ENCODE results near the gene MBP.

Gene MBP

GRCh38 chr18:77073336-77074093 lies 59.1 kb downstream of the MBP start:
- 95% methylated on average over 3 of the region's 9 CpGs for WGBS (ENCODE audit: insufficient coverage)
- no peaks in the 10 kb centered on the region for H3K27me3 ChIP-seq (replicated peaks in 2 of 5; ENCODE audit: control insufficient read depth in 4 of 5, insufficient read depth in 5 of 5, low read length in 4 of 5)
- no peaks in the 10 kb centered on the region for H3K9me3 ChIP-seq (ENCODE audit: control extremely low read depth in 1 of 5, control insufficient read depth in 4 of 5, insufficient read depth in 2 of 5, low read depth in 1 of 5, low read length in 4 of 5)
- ChIA-PET POLR2A (no interaction called here), CTCF (interaction anchor here (0.8 to 10.2 kb wide), 9 partner anchors 9 to 139 kb away, joined by 3 to 90 read pairs (median 6); no protein-coding TSS in a partner anchor)
- DNase-seq: no peak
- no peak overlapping the region for H3K4me3 ChIP-seq (ENCODE audit: control insufficient read depth in 1 of 7, extremely low read depth in 1 of 7, insufficient read depth in 4 of 7, low read depth in 2 of 7, low read length in 6 of 7)
- H3K4me1 ChIP-seq (ENCODE audit: control extremely low read depth in 1 of 4, control insufficient read depth in 4 of 4, insufficient read depth in 4 of 4, low read length in 3 of 4): peaks cover 9 to 38% (median 24%) of the 10 kb centered on the region in 4 experiments
- peaks cover 0 to 50% (median 12%) of the 10 kb centered on the region in 4 experiments for H3K36me3 ChIP-seq (ENCODE audit: control insufficient read depth in 4 of 4, insufficient read depth in 4 of 4, low read length in 3 of 4)
- H3K27ac ChIP-seq (ENCODE audit: insufficient read depth in 1 of 2, low read depth in 1 of 2, low read length in 2 of 2, poor library complexity in 1 of 2, severe bottlenecking in 2 of 2): no peak overlapping the region

GRCh38 chr18:77072566-77072965 lies 60.0 kb downstream of the MBP start:
- CTCF ChIA-PET: interaction anchor here (0.8 to 10.2 kb wide), 10 partner anchors 8 to 69 kb away, joined by 3 to 90 read pairs (median 6); no protein-coding TSS in a partner anchor
- Histone ChIP-seq H3K4me3 (ENCODE audit: control insufficient read depth in 1 of 7, extremely low read depth in 1 of 7, insufficient read depth in 4 of 7, low read depth in 2 of 7, low read length in 6 of 7) (no peak overlapping the region), H3K27me3 (replicated peaks in 2 of 5; ENCODE audit: control insufficient read depth in 4 of 5, insufficient read depth in 5 of 5, low read length in 4 of 5) (no peaks in the 10 kb centered on the region), H3K9me3 (ENCODE audit: control extremely low read depth in 1 of 5, control insufficient read depth in 4 of 5, insufficient read depth in 2 of 5, low read depth in 1 of 5, low read length in 4 of 5) (no peaks in the 10 kb centered on the region), H3K4me1 (ENCODE audit: control extremely low read depth in 1 of 4, control insufficient read depth in 4 of 4, insufficient read depth in 4 of 4, low read length in 3 of 4) (peaks cover 15 to 47% (median 31%) of the 10 kb centered on the region in 4 experiments), H3K36me3 (ENCODE audit: control insufficient read depth in 4 of 4, insufficient read depth in 4 of 4, low read length in 3 of 4) (peaks cover 0 to 41% (median 9%) of the 10 kb centered on the region in 4 experiments), H3K27ac (ENCODE audit: insufficient read depth in 1 of 2, low read depth in 1 of 2, low read length in 2 of 2, poor library complexity in 1 of 2, severe bottlenecking in 2 of 2) (peak overlapping the region in 1 of 2 experiments; percentile 50)
- WGBS (ENCODE audit: insufficient coverage): 98% methylated on average over 7 of the region's 7 CpGs
- POLR2A ChIA-PET: no interaction called here
- no peak for DNase-seq

- Histone ChIP-seq H3K27ac (ENCODE audit: insufficient read depth in 1 of 2, low read depth in 1 of 2, low read length in 2 of 2, poor library complexity in 1 of 2, severe bottlenecking in 2 of 2) (no peak overlapping the region), H3K9me3 (ENCODE audit: control extremely low read depth in 1 of 5, control insufficient read depth in 4 of 5, insufficient read depth in 2 of 5, low read depth in 1 of 5, low read length in 4 of 5) (no peaks in the 10 kb centered on the region), H3K4me3 (ENCODE audit: control insufficient read depth in 1 of 7, extremely low read depth in 1 of 7, insufficient read depth in 4 of 7, low read depth in 2 of 7, low read length in 6 of 7) (no peak overlapping the region), H3K4me1 (ENCODE audit: control extremely low read depth in 1 of 4, control insufficient read depth in 4 of 4, insufficient read depth in 4 of 4, low read length in 3 of 4) (peaks cover 21 to 50% (median 37%) of the 10 kb centered on the region in 4 experiments), H3K27me3 (replicated peaks in 2 of 5; ENCODE audit: control insufficient read depth in 4 of 5, insufficient read depth in 5 of 5, low read length in 4 of 5) (no peaks in the 10 kb centered on the region), H3K36me3 (ENCODE audit: control insufficient read depth in 4 of 4, insufficient read depth in 4 of 4, low read length in 3 of 4) (peaks cover 0 to 38% (median 9%) of the 10 kb centered on the region in 4 experiments)
- WGBS (ENCODE audit: insufficient coverage): 93% methylated on average over 9 of the region's 10 CpGs
- ChIA-PET CTCF (interaction anchor here (0.9 to 10.2 kb wide), 9 partner anchors 9 to 68 kb away, joined by 3 to 90 read pairs (median 6); no protein-coding TSS in a partner anchor), POLR2A (no interaction called here)
- no peak for DNase-seq
Measured at GRCh38 chr18:77071711-77072292, 60.8 kb downstream of the MBP start.

GRCh38 chr18:77071061-77071460 lies 61.5 kb downstream of the MBP start:
- CTCF ChIA-PET: interaction anchor here (0.9 to 10.2 kb wide), 9 partner anchors 8 to 141 kb away, joined by 3 to 90 read pairs (median 9); no protein-coding TSS in a partner anchor
- peaks cover 2 to 37% (median 8%) of the 10 kb centered on the region in 4 experiments for H3K36me3 ChIP-seq (ENCODE audit: control insufficient read depth in 4 of 4, insufficient read depth in 4 of 4, low read length in 3 of 4)
- no peaks in the 10 kb centered on the region for H3K9me3 ChIP-seq (ENCODE audit: control extremely low read depth in 1 of 5, control insufficient read depth in 4 of 5, insufficient read depth in 2 of 5, low read depth in 1 of 5, low read length in 4 of 5)
- POLR2A ChIA-PET: interaction anchor here (0.6 kb wide), 1 partner anchor 44 kb away, joined by 3 read pairs; no protein-coding TSS in a partner anchor
- H3K27ac ChIP-seq (ENCODE audit: insufficient read depth in 1 of 2, low read depth in 1 of 2, low read length in 2 of 2, poor library complexity in 1 of 2, severe bottlenecking in 2 of 2): no peak overlapping the region
- no peak for DNase-seq
- no peak overlapping the region for H3K4me3 ChIP-seq (ENCODE audit: control insufficient read depth in 1 of 7, extremely low read depth in 1 of 7, insufficient read depth in 4 of 7, low read depth in 2 of 7, low read length in 6 of 7)
- no peaks in the 10 kb centered on the region for H3K27me3 ChIP-seq (replicated peaks in 2 of 5; ENCODE audit: control insufficient read depth in 4 of 5, insufficient read depth in 5 of 5, low read length in 4 of 5)
- 100% methylated on average over 1 of the region's 2 CpGs for WGBS (ENCODE audit: insufficient coverage)
- H3K4me1 ChIP-seq (ENCODE audit: control extremely low read depth in 1 of 4, control insufficient read depth in 4 of 4, insufficient read depth in 4 of 4, low read length in 3 of 4): peaks cover 29 to 58% (median 43%) of the 10 kb centered on the region in 4 experiments

- H3K27ac ChIP-seq (ENCODE audit: insufficient read depth in 1 of 2, low read depth in 1 of 2, low read length in 2 of 2, poor library complexity in 1 of 2, severe bottlenecking in 2 of 2): peak overlapping the region in 1 of 2 experiments; percentile 49
- H3K4me1 ChIP-seq (ENCODE audit: control extremely low read depth in 1 of 4, control insufficient read depth in 4 of 4, insufficient read depth in 4 of 4, low read length in 3 of 4): peaks cover 32 to 62% (median 47%) of the 10 kb centered on the region in 4 experiments
- no peaks in the 10 kb centered on the region for H3K9me3 ChIP-seq (ENCODE audit: control extremely low read depth in 1 of 5, control insufficient read depth in 4 of 5, insufficient read depth in 2 of 5, low read depth in 1 of 5, low read length in 4 of 5)
- no peak overlapping the region for H3K4me3 ChIP-seq (ENCODE audit: control insufficient read depth in 1 of 7, extremely low read depth in 1 of 7, insufficient read depth in 4 of 7, low read depth in 2 of 7, low read length in 6 of 7)
- ChIA-PET CTCF (interaction anchor here (0.9 to 10.2 kb wide), 9 partner anchors 12 to 141 kb away, joined by 3 to 90 read pairs (median 9); no protein-coding TSS in a partner anchor), POLR2A (interaction anchor here (0.6 kb wide), 1 partner anchor 45 kb away, joined by 3 read pairs; no protein-coding TSS in a partner anchor)
- peaks cover 3 to 34% (median 8%) of the 10 kb centered on the region in 4 experiments for H3K36me3 ChIP-seq (ENCODE audit: control insufficient read depth in 4 of 4, insufficient read depth in 4 of 4, low read length in 3 of 4)
- 97% methylated on average over 12 of the region's 16 CpGs for WGBS (ENCODE audit: insufficient coverage)
- no peaks in the 10 kb centered on the region for H3K27me3 ChIP-seq (replicated peaks in 2 of 5; ENCODE audit: control insufficient read depth in 4 of 5, insufficient read depth in 5 of 5, low read length in 4 of 5)
- DNase-seq: no peak
Measured at GRCh38 chr18:77070627-77071026, 62.0 kb downstream of the MBP start.

GRCh38 chr18:77069931-77070330 lies 62.7 kb downstream of the MBP start:
- H3K4me3 ChIP-seq (ENCODE audit: control insufficient read depth in 1 of 7, extremely low read depth in 1 of 7, insufficient read depth in 4 of 7, low read depth in 2 of 7, low read length in 6 of 7): no peak overlapping the region
- no peak for DNase-seq
- H3K27me3 ChIP-seq (replicated peaks in 2 of 5; ENCODE audit: control insufficient read depth in 4 of 5, insufficient read depth in 5 of 5, low read length in 4 of 5): no peaks in the 10 kb centered on the region
- CTCF ChIA-PET: interaction anchor here (0.9 to 10.2 kb wide), 13 partner anchors 12 to 142 kb away, joined by 3 to 90 read pairs (median 7); no protein-coding TSS in a partner anchor
- peak overlapping the region in 1 of 2 experiments; percentile 49 for H3K27ac ChIP-seq (ENCODE audit: insufficient read depth in 1 of 2, low read depth in 1 of 2, low read length in 2 of 2, poor library complexity in 1 of 2, severe bottlenecking in 2 of 2)
- peaks cover 36 to 69% (median 53%) of the 10 kb centered on the region in 4 experiments for H3K4me1 ChIP-seq (ENCODE audit: control extremely low read depth in 1 of 4, control insufficient read depth in 4 of 4, insufficient read depth in 4 of 4, low read length in 3 of 4)
- peaks cover 2 to 27% (median 5%) of the 10 kb centered on the region in 4 experiments for H3K36me3 ChIP-seq (ENCODE audit: control insufficient read depth in 4 of 4, insufficient read depth in 4 of 4, low read length in 3 of 4)
- POLR2A ChIA-PET: no interaction called here
- WGBS (ENCODE audit: insufficient coverage): 94% methylated on average over 9 of the region's 13 CpGs
- no peaks in the 10 kb centered on the region for H3K9me3 ChIP-seq (ENCODE audit: control extremely low read depth in 1 of 5, control insufficient read depth in 4 of 5, insufficient read depth in 2 of 5, low read depth in 1 of 5, low read length in 4 of 5)
